Mammary epithelial cell (primary cell): ENCODE results near the gene TESK2.

Source experiments
- CTCF ChIP-seq, 2 donors: IDR thresholded peaks in 1 of 2; conservative IDR thresholded peaks in 1 of 2; 2 replicates each; pipeline ENCODE4 v1.5.1; 2011 to 2012; ENCODE audit warnings: inconsistent platforms in 2 of 2, low read length in 2 of 2, mild to moderate bottlenecking in 2 of 2, control low read depth in 1 of 2, low read depth in 1 of 2; ENCODE audit not compliant: insufficient read depth in 1 of 2; ENCODE audit errors: extremely low read depth in 1 of 2
- EZH2 ChIP-seq: IDR thresholded peaks from 2 replicates; pipeline ENCODE4 v1.6.1; 2012; ENCODE audit warnings: low read length, inconsistent platforms, borderline replicate concordance

DNA sequence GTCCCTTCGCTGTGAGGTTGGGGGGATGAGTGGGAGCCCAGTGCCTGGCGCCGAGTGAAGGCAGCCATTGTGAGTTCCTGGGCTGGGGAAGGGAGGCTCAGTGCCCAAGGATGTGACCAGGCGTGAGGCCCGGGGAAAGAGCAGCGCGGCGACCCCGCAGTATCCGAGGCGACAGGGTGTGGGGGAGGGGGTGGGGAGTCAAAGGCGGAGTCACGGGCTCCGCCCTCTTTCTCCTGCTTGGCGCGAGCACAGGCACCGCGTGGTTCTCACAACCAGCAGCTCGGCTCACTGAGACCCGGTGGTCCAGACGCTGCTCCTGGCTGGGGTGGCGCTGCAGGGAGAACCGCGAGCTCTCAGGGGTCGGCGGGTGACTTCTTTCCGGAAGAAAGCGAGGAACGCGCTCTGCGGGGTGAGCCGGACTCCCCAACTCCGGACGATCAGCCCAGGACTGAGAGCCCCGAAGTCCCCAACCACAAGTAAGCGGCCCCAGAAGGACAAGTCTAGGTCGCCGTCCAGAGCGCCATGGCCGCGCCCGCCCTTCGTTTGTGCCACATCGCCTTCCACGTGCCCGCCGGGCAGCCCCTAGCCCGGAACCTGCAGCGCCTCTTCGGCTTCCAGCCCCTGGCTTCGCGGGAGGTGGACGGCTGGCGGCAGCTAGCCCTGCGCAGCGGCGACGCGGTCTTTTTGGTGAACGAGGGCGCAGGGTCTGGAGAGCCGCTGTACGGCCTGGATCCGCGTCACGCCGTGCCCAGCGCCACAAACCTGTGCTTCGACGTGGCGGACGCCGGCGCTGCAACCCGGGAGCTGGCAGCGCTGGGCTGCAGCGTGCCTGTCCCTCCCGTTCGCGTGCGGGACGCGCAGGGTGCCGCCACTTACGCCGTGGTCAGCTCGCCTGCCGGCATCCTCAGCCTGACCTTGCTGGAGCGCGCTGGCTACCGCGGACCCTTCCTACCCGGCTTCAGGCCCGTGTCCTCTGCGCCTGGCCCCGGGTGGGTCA, 164.0 kb downstream of the TESK2 start, which contains the start of gene HPDL:
- TF ChIP-seq CTCF (conservative IDR thresholded peaks at IDR 0.05 in 1 of 2, IDR thresholded peaks at IDR 0.05 in 1 of 2; ENCODE audit: extremely low read depth in 1 of 2, insufficient read depth in 1 of 2, low read depth in 1 of 2, low read length in 2 of 2): no peak
- TF ChIP-seq EZH2: no peak
